ENCODE results near the gene SORCS2.

The SORCS2 gene

GRCh38 chr4:7790999-7791398 lies 598.7 kb downstream of the SORCS2 start (continued):
- no peak for TF ChIP-seq ZBTB11 (tag by site-specific recombination; conservative IDR thresholded peaks at IDR 0.05; ENCODE audit: low read depth)
- no peak for TF ChIP-seq ZNF488 (tag by site-specific recombination; IDR thresholded peaks at IDR 0.05)
- TF ChIP-seq KLF9 (tag by site-specific recombination; IDR thresholded peaks at IDR 0.05; ENCODE audit: low read depth) = no peak
- TF ChIP-seq REPIN1 (tag by site-specific recombination; IDR thresholded peaks at IDR 0.05; ENCODE audit: low read depth) = no peak
- TF ChIP-seq ZEB2 (tag by site-specific recombination; IDR thresholded peaks at IDR 0.05) = no peak

Data from HEK293 (cell line).